KMS-11 (cell line): ENCODE results near the gene DPP4.

ENCODE experiments used
- H2AFZ ChIP-seq: fragments of 200-600 bp; sonication (generic); 2 replicates; pipeline ENCODE4 v1.6.1; 2016; ENCODE audit warnings: antibody characterized with exemption, mixed run types, low read depth
- H3K27ac ChIP-seq: fragments of 200-600 bp; sonication (generic); 2 replicates; pipeline ENCODE4 v1.6.1; 2016; ENCODE audit warnings: mild to moderate bottlenecking, mixed run types
- H3K27me3 ChIP-seq: fragments of 200-600 bp; sonication (generic); 2 replicates; pipeline ENCODE4 v1.6.1; 2017; ENCODE audit warnings: mild to moderate bottlenecking, low read depth, mixed run types, moderate library complexity; ENCODE audit not compliant: insufficient read depth
- H3K36me3 ChIP-seq: fragments of 200-600 bp; sonication (generic); 2 replicates; pipeline ENCODE4 v1.6.1; 2017; ENCODE audit warnings: mild to moderate bottlenecking, mixed run types; ENCODE audit not compliant: insufficient read depth
- H3K4me1 ChIP-seq: fragments of 200-600 bp; sonication (generic); 2 replicates; pipeline ENCODE4 v1.6.1; 2016; ENCODE audit warnings: mild to moderate bottlenecking, low read depth, mixed run types; ENCODE audit not compliant: poor library complexity, severe bottlenecking
- H3K4me2 ChIP-seq: fragments of 200-600 bp; sonication (generic); 2 replicates; pipeline ENCODE4 v1.7.0; 2016; ENCODE audit warnings: mild to moderate bottlenecking, mixed run types
- H3K4me3 ChIP-seq: fragments of 200-600 bp; sonication (generic); IDR thresholded peaks from 2 replicates; pipeline ENCODE4 v1.6.1; 2017; ENCODE audit warnings: low read depth, low read length, mixed read lengths; ENCODE audit not compliant: insufficient read depth
- H3K79me2 ChIP-seq: fragments of 200-600 bp; sonication (generic); 2 replicates; pipeline ENCODE4 v1.6.1; 2016; ENCODE audit warnings: low read depth, mixed run types; ENCODE audit not compliant: insufficient read depth
- H3K9ac ChIP-seq: fragments of 200-600 bp; sonication (generic); 2 replicates; pipeline ENCODE4 v1.6.1; 2016; ENCODE audit warnings: mild to moderate bottlenecking, mixed run types
- H4K20me1 ChIP-seq: fragments of 200-600 bp; sonication (generic); 2 replicates; pipeline ENCODE4 v1.6.1; 2016; ENCODE audit warnings: mild to moderate bottlenecking, mixed run types; ENCODE audit not compliant: insufficient read depth
- CTCF ChIP-seq: fragments of 200-600 bp; sonication (generic); conservative IDR thresholded peaks from 2 replicates; pipeline ENCODE4 v1.6.1; 2017; ENCODE audit warnings: low read depth, mild to moderate bottlenecking, antibody characterized with exemption, low read length, moderate library complexity, mixed read lengths

The DPP4 gene

GRCh38 chr2:161998857-161999256, 75.2 kb downstream of the DPP4 start:
- H3K27ac ChIP-seq: no peak overlapping the region
- no peaks in the 10 kb centered on the region for H3K4me1 ChIP-seq
- H3K9ac ChIP-seq: no peak overlapping the region
- no peaks in the 10 kb centered on the region for H4K20me1 ChIP-seq
- TF ChIP-seq CTCF: no peak
- H3K4me2 ChIP-seq: no peak overlapping the region
- H3K27me3 ChIP-seq: no peaks in the 10 kb centered on the region
- H2AFZ ChIP-seq: no peak overlapping the region
- H3K79me2 ChIP-seq: no peaks in the 10 kb centered on the region
- H3K4me3 ChIP-seq: no peak overlapping the region
- no peaks in the 10 kb centered on the region for H3K36me3 ChIP-seq

- H4K20me1 ChIP-seq: no peaks in the 10 kb centered on the region
- no peaks in the 10 kb centered on the region for H3K36me3 ChIP-seq
- H3K27ac ChIP-seq: no peak overlapping the region
- TF ChIP-seq CTCF: no peak
- H3K79me2 ChIP-seq: no peaks in the 10 kb centered on the region
- no peaks in the 10 kb centered on the region for H3K27me3 ChIP-seq
- H3K4me3 ChIP-seq: no peak overlapping the region
- H3K4me2 ChIP-seq: no peak overlapping the region
- H2AFZ ChIP-seq: no peak overlapping the region
- no peak overlapping the region for H3K9ac ChIP-seq
- no peaks in the 10 kb centered on the region for H3K4me1 ChIP-seq
These were observed 76.0 kb downstream of the DPP4 start for GRCh38 chr2:161997916-161998471.

- no peaks in the 10 kb centered on the region for H3K27me3 ChIP-seq
These were observed 78.4 kb downstream of the DPP4 start for GRCh38 chr2:161995553-161996016.

GRCh38 chr2:161994761-161995520, 79.1 kb downstream of the DPP4 start:
- Histone ChIP-seq H3K4me1 (no peaks in the 10 kb centered on the region), H2AFZ (no peak overlapping the region; the same call in 1 of the 2 replicates)

More at GRCh38 chr2:161995553-161996016, 78.4 kb downstream of the DPP4 start:
- Histone ChIP-seq H2AFZ (no peak overlapping the region), H3K36me3 (no peaks in the 10 kb centered on the region), H3K79me2 (no peaks in the 10 kb centered on the region), H3K9ac (no peak overlapping the region), H3K4me1 (no peaks in the 10 kb centered on the region), H3K4me3 (no peak overlapping the region), H4K20me1 (no peaks in the 10 kb centered on the region), H3K27ac (no peak overlapping the region), H3K4me2 (no peak overlapping the region)
- TF ChIP-seq CTCF: no peak

More at GRCh38 chr2:161994761-161995520, 79.1 kb downstream of the DPP4 start:
- Histone ChIP-seq H3K4me3 (no peak overlapping the region), H4K20me1 (no peaks in the 10 kb centered on the region), H3K27me3 (no peaks in the 10 kb centered on the region), H3K27ac (no peak overlapping the region), H3K4me2 (no peak overlapping the region), H3K9ac (no peak overlapping the region), H3K36me3 (no peaks in the 10 kb centered on the region), H3K79me2 (no peaks in the 10 kb centered on the region)
- no peak for TF ChIP-seq CTCF
